GM19438 (cell line): ENCODE results near the gene ITPKB.
"Not testable (repeated sequence)": the region's sequence is repeated elsewhere in the genome, so short reads cannot be mapped to it uniquely, and the experiment has no call there.

ENCODE experiments used
- ATAC-seq: cut with Tn5 transposase; IDR thresholded peaks from one replicate; pipeline ENCODE4 v1.9.1; 2021; ENCODE audit warnings: low read depth; ENCODE audit not compliant: unreplicated experiment

ITPKB gene

GRCh38 chr1:226732856-226733291 is 6.2 kb downstream of the ITPKB start:
- no peak for ATAC-seq

GRCh38 chr1:226731257-226731893 is 7.7 kb downstream of the ITPKB start:
- no peak for ATAC-seq

- ATAC-seq = no peak
These were observed 8.2 kb downstream of the ITPKB start for GRCh38 chr1:226730836-226731235.

GRCh38 chr1:226730071-226730470 is 9.0 kb downstream of the ITPKB start:
- no peak for ATAC-seq

- no peak for ATAC-seq
These were observed 10.6 kb downstream of the ITPKB start for GRCh38 chr1:226728448-226728847.

- ATAC-seq = no peak
These were observed 13.2 kb downstream of the ITPKB start for GRCh38 chr1:226725897-226726267.

GRCh38 chr1:226723657-226724532 is 15.2 kb downstream of the ITPKB start:
- ATAC-seq = no peak

GRCh38 chr1:226722901-226723656 is 16.0 kb downstream of the ITPKB start:
- ATAC-seq = no peak

GRCh38 chr1:226722240-226722900 is 16.7 kb downstream of the ITPKB start:
- no peak for ATAC-seq

- ATAC-seq = not testable (repeated sequence)
These were observed 18.5 kb downstream of the ITPKB start for GRCh38 chr1:226720574-226720973.

- ATAC-seq = no peak
These were observed 19.3 kb downstream of the ITPKB start for GRCh38 chr1:226719596-226720387.

GRCh38 chr1:226717256-226717909 is 21.7 kb downstream of the ITPKB start:
- ATAC-seq = no peak

GRCh38 chr1:226716577-226716976 is 22.5 kb downstream of the ITPKB start:
- no peak for ATAC-seq

- no peak for ATAC-seq
These were observed 24.9 kb downstream of the ITPKB start for GRCh38 chr1:226714148-226714547.

GRCh38 chr1:226712742-226713419 is 26.2 kb downstream of the ITPKB start:
- no peak for ATAC-seq

GRCh38 chr1:226711976-226712741 is 26.9 kb downstream of the ITPKB start:
- peak; percentile 82 for ATAC-seq

GRCh38 chr1:226710501-226710900 is 28.6 kb downstream of the ITPKB start:
- ATAC-seq = no peak

- ATAC-seq = no peak
These were observed 29.1 kb downstream of the ITPKB start for GRCh38 chr1:226709953-226710352.
